CD8-positive, alpha-beta memory T cell (primary cell): ENCODE data around the gene H2BK1. TPM values are rescaled to one million over a fixed set of nuclear protein-coding genes. Genes with fewer than 3 reads are reported as not detected.

Experiments
- CTCF ChIA-PET: fragments of 350-600 bp; sonication (Branson Sonifier 250); formaldehyde crosslinking; loops from one replicate; lab custom pipeline; 2021; ENCODE audit warnings: antibody characterized with exemption; lab: Charles Lee
- POLR2A ChIA-PET: fragments of 350-600 bp; sonication (Branson Sonifier 250); formaldehyde crosslinking; loops from one replicate; lab custom pipeline; 2021; ENCODE audit warnings: antibody characterized with exemption; lab: Charles Lee
- DNase-seq, 5 donors: peaks; one replicate each; pipeline versions ENCODE4 v3.0.0 to v3.0.0-alpha.2; 2020 to 2022; ENCODE audit warnings: mixed read lengths in 1 of 5
- H3K27ac ChIP-seq: one replicate; pipeline ENCODE4 v1.7.0; 2013; ENCODE audit warnings: low read depth, mild to moderate bottlenecking, low read length, moderate library complexity
- H3K27me3 ChIP-seq: 2 replicates; pipeline ENCODE4 v1.7.0; 2013; ENCODE audit warnings: low read length, mild to moderate bottlenecking; ENCODE audit not compliant: insufficient read depth, poor library complexity, severe bottlenecking
- H3K36me3 ChIP-seq: 2 replicates; pipeline ENCODE4 v1.7.0; 2013; ENCODE audit warnings: mild to moderate bottlenecking, low read length, moderate library complexity; ENCODE audit not compliant: insufficient read depth
- H3K4me1 ChIP-seq: 2 replicates; pipeline ENCODE4 v1.7.0; 2013; ENCODE audit warnings: mild to moderate bottlenecking, low read length, moderate library complexity; ENCODE audit not compliant: insufficient read depth
- H3K4me3 ChIP-seq: 2 replicates; pipeline ENCODE4 v1.7.0; 2013; ENCODE audit warnings: mild to moderate bottlenecking, low read length
- H3K9me3 ChIP-seq: 2 replicates; pipeline ENCODE4 v1.7.0; 2013; ENCODE audit warnings: mild to moderate bottlenecking, low read length
- H3K27ac Mint-ChIP-seq, 8 donors: one replicate each; pipeline ENCODE4 v1.8.0; 2020 to 2021; ENCODE audit warnings: mixed read lengths in 8 of 8, mild to moderate bottlenecking in 6 of 8, inconsistent platforms in 3 of 8, moderate library complexity in 3 of 8
- H3K27me3 Mint-ChIP-seq, 2 donors: one replicate each; pipeline ENCODE4 v1.8.0; 2020 to 2021; ENCODE audit warnings: mixed read lengths in 2 of 2, mild to moderate bottlenecking in 1 of 2, moderate library complexity in 1 of 2
- H3K36me3 Mint-ChIP-seq, 3 donors: one replicate each; pipeline ENCODE4 v1.8.0; 2020 to 2021; ENCODE audit warnings: mixed read lengths in 3 of 3, inconsistent platforms in 1 of 3, mild to moderate bottlenecking in 1 of 3
- H3K4me1 Mint-ChIP-seq, 3 donors: one replicate each; pipeline ENCODE4 v1.8.0; 2020 to 2021; ENCODE audit warnings: mixed read lengths in 3 of 3, inconsistent platforms in 1 of 3, mild to moderate bottlenecking in 1 of 3
- H3K4me3 Mint-ChIP-seq, 7 donors: one replicate each; pipeline ENCODE4 v1.8.0; 2020 to 2021; ENCODE audit warnings: mixed read lengths in 7 of 7, mild to moderate bottlenecking in 6 of 7, moderate library complexity in 4 of 7, inconsistent platforms in 2 of 7
- H3K9me3 Mint-ChIP-seq, 5 donors: one replicate each; pipeline ENCODE4 v1.8.0; 2020 to 2022; ENCODE audit warnings: mixed read lengths in 5 of 5, mild to moderate bottlenecking in 3 of 5, moderate library complexity in 2 of 5, inconsistent platforms in 1 of 5
- polyA plus RNA-seq: library from polyadenylated mRNA; unstranded; fragments of 300-500 nt; fragmentation: Illumina TruSeq; gene quantifications from one replicate; pipeline ENCODE4 v1.2.3, GENCODE V29; 2021
- total RNA-seq, 2 experiments: library from RNA; stranded (reverse); gene quantifications; one replicate each; pipeline ENCODE4 v1.2.3, GENCODE V29; 2021

Gene H2BK1
- total and polyA plus RNA-seq, 3 experiments from 2014 or later, result 0.57 TPM; not detected in 2

- no peak for DNase-seq
- no peaks in the 10 kb centered on the region for H3K36me3 ChIP-seq
- peaks cover 0 to 3% (median under 1%) of the 10 kb centered on the region in 3 donors for H3K36me3 Mint-ChIP-seq
- peaks cover 2% of the 10 kb centered on the region for H3K27me3 ChIP-seq
- peaks cover 29% of the 10 kb centered on the region for H3K4me1 ChIP-seq
- H3K27ac ChIP-seq, result no peak overlapping the region
- no peaks in the 10 kb centered on the region for H3K9me3 ChIP-seq
- H3K27me3 Mint-ChIP-seq, result peaks cover 5 to 6% of the 10 kb centered on the region in 2 donors
- H3K4me3 Mint-ChIP-seq, result peak overlapping the region in 2 of 7 donors; percentile 48 to 49
- POLR2A ChIA-PET, result no interaction called here
- H3K9me3 Mint-ChIP-seq, result no peaks in the 10 kb centered on the region
- peaks cover 28 to 40% (median 39%) of the 10 kb centered on the region in 3 donors for H3K4me1 Mint-ChIP-seq
- no peak overlapping the region for H3K4me3 ChIP-seq
- CTCF ChIA-PET, result interaction anchor here (2.3 kb wide), 1 partner anchor 38 kb away, joined by 12 read pairs; no protein-coding TSS in a partner anchor
- peak overlapping the region in 7 of 8 donors; percentile 82 to 100 (median 98) for H3K27ac Mint-ChIP-seq
These were observed 4.6 kb downstream of the H2BK1 start for GRCh38 chr7:151205730-151206129.

GRCh38 chr7:151204383-151205032 is 5.8 kb downstream of the H2BK1 start:
- Histone ChIP-seq H3K36me3 (no peaks in the 10 kb centered on the region), H3K4me1 (peaks cover 29% of the 10 kb centered on the region), H3K27me3 (peaks cover 2% of the 10 kb centered on the region), H3K9me3 (no peaks in the 10 kb centered on the region), H3K27ac (no peak overlapping the region), H3K4me3 (no peak overlapping the region)
- Mint-ChIP-seq H3K36me3 (peaks cover 0 to 3% (median 0%) of the 10 kb centered on the region in 3 donors), H3K4me1 (peaks cover 25 to 39% (median 36%) of the 10 kb centered on the region in 3 donors), H3K27ac (peak overlapping the region in 5 of 8 donors; percentile 18 to 88 (median 57)), H3K27me3 (peaks cover 5 to 9% of the 10 kb centered on the region in 2 donors), H3K4me3 (peak overlapping the region in 3 of 7 donors; percentile 32 to 41 (median 37)), H3K9me3 (no peaks in the 10 kb centered on the region)
- ChIA-PET CTCF (no interaction called here), POLR2A (no interaction called here)
- no peak for DNase-seq

GRCh38 chr7:151202836-151203235 is 7.5 kb downstream of the H2BK1 start:
- CTCF ChIA-PET, result no interaction called here
- peaks cover 7 to 9% of the 10 kb centered on the region in 2 donors for H3K27me3 Mint-ChIP-seq

GRCh38 chr7:151201751-151202150 is 8.5 kb downstream of the H2BK1 start:
- no peaks in the 10 kb centered on the region for H3K36me3 ChIP-seq
- H3K9me3 ChIP-seq, result no peaks in the 10 kb centered on the region
- DNase-seq, result no peak
- ChIA-PET CTCF (no interaction called here), POLR2A (no interaction called here)
- H3K27me3 ChIP-seq, result peaks cover 2% of the 10 kb centered on the region
- no peak overlapping the region for H3K4me3 Mint-ChIP-seq
- H3K27ac Mint-ChIP-seq, result peak overlapping the region in 2 of 8 donors; percentile 4 to 77
- peaks cover 7 to 9% of the 10 kb centered on the region in 2 donors for H3K27me3 Mint-ChIP-seq
- no peak overlapping the region for H3K27ac ChIP-seq
- peaks cover 13% of the 10 kb centered on the region for H3K4me1 ChIP-seq
- peaks cover 7 to 15% (median 14%) of the 10 kb centered on the region in 3 donors for H3K4me1 Mint-ChIP-seq
- H3K4me3 ChIP-seq, result no peak overlapping the region
- no peaks in the 10 kb centered on the region for H3K9me3 Mint-ChIP-seq
- peaks cover 0 to 3% (median 0%) of the 10 kb centered on the region in 3 donors for H3K36me3 Mint-ChIP-seq

More at GRCh38 chr7:151202836-151203235, 7.5 kb downstream of the H2BK1 start:
- DNase-seq, result no peak
- peaks cover 2% of the 10 kb centered on the region for H3K27me3 ChIP-seq
- no peaks in the 10 kb centered on the region for H3K9me3 ChIP-seq
- Mint-ChIP-seq H3K27ac (peak overlapping the region in 2 of 8 donors; percentile 56 to 70), H3K9me3 (no peaks in the 10 kb centered on the region), H3K4me3 (peak overlapping the region in 1 of 7 donors; percentile 17), H3K36me3 (peaks cover 0 to 3% (median 0%) of the 10 kb centered on the region in 3 donors), H3K4me1 (peaks cover 18 to 26% (median 25%) of the 10 kb centered on the region in 3 donors)
- peaks cover 24% of the 10 kb centered on the region for H3K4me1 ChIP-seq
- H3K27ac ChIP-seq, result no peak overlapping the region
- no peaks in the 10 kb centered on the region for H3K36me3 ChIP-seq
- POLR2A ChIA-PET, result no interaction called here
- no peak overlapping the region for H3K4me3 ChIP-seq

GRCh38 chr7:151201344-151201743 is 8.9 kb downstream of the H2BK1 start:
- ChIA-PET CTCF (no interaction called here), POLR2A (no interaction called here)
- no peaks in the 10 kb centered on the region for H3K9me3 ChIP-seq
- no peaks in the 10 kb centered on the region for H3K9me3 Mint-ChIP-seq
- H3K36me3 ChIP-seq, result no peaks in the 10 kb centered on the region
- peaks cover 7 to 9% of the 10 kb centered on the region in 2 donors for H3K27me3 Mint-ChIP-seq
- H3K4me1 Mint-ChIP-seq, result peaks cover 4 to 11% (median 10%) of the 10 kb centered on the region in 3 donors
- H3K27ac Mint-ChIP-seq, result no peak overlapping the region
- H3K36me3 Mint-ChIP-seq, result peaks cover 0 to 3% (median 0%) of the 10 kb centered on the region in 3 donors
- H3K4me3 Mint-ChIP-seq, result no peak overlapping the region
- H3K4me1 ChIP-seq, result peaks cover 9% of the 10 kb centered on the region
- DNase-seq, result no peak
- peaks cover 4% of the 10 kb centered on the region for H3K27me3 ChIP-seq
- H3K27ac ChIP-seq, result no peak overlapping the region
- H3K4me3 ChIP-seq, result no peak overlapping the region

GRCh38 chr7:151198945-151199848 is 11.1 kb downstream of the H2BK1 start:
- Mint-ChIP-seq H3K36me3 (peaks cover 0 to 3% (median 0%) of the 10 kb centered on the region in 3 donors), H3K27ac (peak overlapping the region in 1 of 8 donors; percentile 67), H3K27me3 (peaks cover 5 to 9% of the 10 kb centered on the region in 2 donors), H3K4me1 (peaks cover 8% of the 10 kb centered on the region in 3 donors), H3K4me3 (no peak overlapping the region), H3K9me3 (no peaks in the 10 kb centered on the region)
- no peaks in the 10 kb centered on the region for H3K36me3 ChIP-seq
- no peak overlapping the region for H3K4me3 ChIP-seq
- ChIA-PET POLR2A (no interaction called here), CTCF (no interaction called here)
- DNase-seq, result no peak
- H3K27me3 ChIP-seq, result peaks cover 11% of the 10 kb centered on the region
- H3K4me1 ChIP-seq, result no peaks in the 10 kb centered on the region
- no peaks in the 10 kb centered on the region for H3K9me3 ChIP-seq
- H3K27ac ChIP-seq, result no peak overlapping the region

- no peaks in the 10 kb centered on the region for H3K36me3 ChIP-seq
- H3K27me3 ChIP-seq, result peaks cover 9% of the 10 kb centered on the region
- peaks cover 0 to 3% (median 0%) of the 10 kb centered on the region in 3 donors for H3K36me3 Mint-ChIP-seq
- H3K9me3 Mint-ChIP-seq, result no peaks in the 10 kb centered on the region
- DNase-seq, result no peak
- H3K9me3 ChIP-seq, result no peaks in the 10 kb centered on the region
- no peaks in the 10 kb centered on the region for H3K4me1 ChIP-seq
- POLR2A ChIA-PET, result no interaction called here
- H3K4me1 Mint-ChIP-seq, result peaks cover 9 to 11% (median 10%) of the 10 kb centered on the region in 3 donors
- H3K27ac ChIP-seq, result no peak overlapping the region
- H3K4me3 ChIP-seq, result no peak overlapping the region
- peaks cover 5 to 9% of the 10 kb centered on the region in 2 donors for H3K27me3 Mint-ChIP-seq
- H3K4me3 Mint-ChIP-seq, result no peak overlapping the region
- no peak overlapping the region for H3K27ac Mint-ChIP-seq
- CTCF ChIA-PET, result no interaction called here
These were observed 12.4 kb downstream of the H2BK1 start for GRCh38 chr7:151197932-151198331.
